SH-SY5Y (cell line): ENCODE data around the gene EXOC6B.

Experiments used
- GATA2 ChIP-seq: IDR thresholded peaks from 2 replicates; pipeline ENCODE4 v1.6.1; 2011; ENCODE audit warnings: mild to moderate bottlenecking, low read depth, low read length
- GATA3 ChIP-seq: IDR thresholded peaks from 2 replicates; pipeline ENCODE4 v1.6.1; 2011; ENCODE audit warnings: low read depth, mild to moderate bottlenecking, low read length, moderate library complexity

DNA sequence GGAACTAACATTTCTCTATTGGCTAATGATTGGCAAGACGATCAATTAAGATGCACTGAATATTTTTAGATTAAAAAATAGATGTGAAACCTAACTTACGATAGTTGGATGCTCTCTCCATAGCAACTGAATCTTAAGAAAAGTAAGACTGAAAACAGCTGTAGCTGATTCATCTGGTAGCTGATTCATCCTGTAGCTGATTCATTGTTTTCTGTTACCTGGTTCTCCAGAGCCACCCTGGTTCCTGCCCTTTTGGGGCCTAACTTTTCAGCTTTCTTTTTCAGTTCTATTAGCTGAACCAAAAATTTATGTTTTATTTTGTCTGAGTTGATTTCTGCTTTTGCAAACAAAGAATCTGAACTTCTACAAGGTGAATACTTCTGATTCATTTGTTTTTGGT is 38.7 kb upstream of the EXOC6B start:
- TF ChIP-seq GATA2 (no peak), GATA3 (no peak)
